Measurements from ENCODE around the gene CDH19.
"Not testable (repeated sequence)": the region's sequence is repeated elsewhere in the genome, so short reads cannot be mapped to it uniquely, and the experiment has no call there.

Gene CDH19

GRCh38 chr18:66562279-66562678, 41.6 kb downstream of the CDH19 start:
- DNase-seq (ENCODE audit: low read depth) = no peak

GRCh38 chr18:66560094-66560493, 43.8 kb downstream of the CDH19 start:
- DNase-seq (ENCODE audit: low read depth) = no peak

GRCh38 chr18:66558773-66559172, 45.1 kb downstream of the CDH19 start:
- DNase-seq (ENCODE audit: low read depth) = no peak

- no peak for DNase-seq (ENCODE audit: low read depth)
Observed at GRCh38 chr18:66557091-66557490, 46.8 kb downstream of the CDH19 start.

- DNase-seq (ENCODE audit: low read depth) = no peak
Observed at GRCh38 chr18:66555585-66555984, 48.3 kb downstream of the CDH19 start.

- no peak for DNase-seq (ENCODE audit: low read depth)
Observed at GRCh38 chr18:66553824-66554223, 50.1 kb downstream of the CDH19 start.

- DNase-seq (ENCODE audit: low read depth) = no peak
Observed at GRCh38 chr18:66550366-66550765, 53.5 kb downstream of the CDH19 start.

GRCh38 chr18:66548747-66549146, 55.1 kb downstream of the CDH19 start:
- no peak for DNase-seq (ENCODE audit: low read depth)

- DNase-seq (ENCODE audit: low read depth) = no peak
Observed at GRCh38 chr18:66534110-66534509, 69.8 kb downstream of the CDH19 start.

- DNase-seq (ENCODE audit: low read depth) = no peak
Observed at GRCh38 chr18:66533693-66534092, 70.2 kb downstream of the CDH19 start.

GRCh38 chr18:66523219-66523991, 80.5 kb downstream of the CDH19 start:
- no peak for DNase-seq (ENCODE audit: low read depth)

- DNase-seq (ENCODE audit: low read depth) = no peak
Observed at GRCh38 chr18:66513996-66514395, 89.9 kb downstream of the CDH19 start.

- no peak for DNase-seq (ENCODE audit: low read depth)
Observed at GRCh38 chr18:66511792-66512191, 92.1 kb downstream of the CDH19 start.

- DNase-seq (ENCODE audit: low read depth) = no peak
Observed at GRCh38 chr18:66511289-66511688, 92.6 kb downstream of the CDH19 start.

GRCh38 chr18:66510357-66511045, 93.4 kb downstream of the CDH19 start:
- no peak for DNase-seq (ENCODE audit: low read depth)

GRCh38 chr18:66508937-66509336, 95.0 kb downstream of the CDH19 start:
- DNase-seq (ENCODE audit: low read depth) = no peak

GRCh38 chr18:66506178-66506577, 97.7 kb downstream of the CDH19 start:
- DNase-seq (ENCODE audit: low read depth) = no peak

GRCh38 chr18:66497351-66497750, 106.5 kb downstream of the CDH19 start:
- DNase-seq (ENCODE audit: low read depth) = no peak

- DNase-seq (ENCODE audit: low read depth) = no peak
Observed at GRCh38 chr18:66495844-66496243, 108.0 kb downstream of the CDH19 start.

GRCh38 chr18:66473882-66474281, 130.0 kb downstream of the CDH19 start:
- no peak for DNase-seq (ENCODE audit: low read depth)

- not testable (repeated sequence) for DNase-seq (ENCODE audit: low read depth)
Observed at GRCh38 chr18:66466184-66466583, 137.7 kb downstream of the CDH19 start.

GRCh38 chr18:66461344-66461743, 142.5 kb downstream of the CDH19 start:
- DNase-seq (ENCODE audit: low read depth) = no peak

- no peak for DNase-seq (ENCODE audit: low read depth)
Observed at GRCh38 chr18:66457245-66457644, 146.6 kb downstream of the CDH19 start.
